GM12872 (cell line): Measurements from ENCODE around the gene DPEP2NB.
A peak's percentile ranks its signal among the peaks of the same experiment; 100 is the strongest.

Experiments
- TF ChIP-seq, protein P1 (sequence below): IDR thresholded peaks from 3 replicates; pipeline ENCODE4 v1.5.1; 2011; ENCODE audit warnings: low read depth, mild to moderate bottlenecking, low read length, moderate library complexity; ENCODE audit not compliant: insufficient read depth

The DPEP2NB gene, protein sequence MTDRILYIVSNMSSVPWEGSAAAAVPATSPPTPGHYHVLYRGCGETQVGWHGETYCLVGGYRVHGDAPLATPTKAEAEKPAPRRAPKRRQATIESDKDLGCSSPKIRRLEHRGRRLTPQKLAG

DNA sequence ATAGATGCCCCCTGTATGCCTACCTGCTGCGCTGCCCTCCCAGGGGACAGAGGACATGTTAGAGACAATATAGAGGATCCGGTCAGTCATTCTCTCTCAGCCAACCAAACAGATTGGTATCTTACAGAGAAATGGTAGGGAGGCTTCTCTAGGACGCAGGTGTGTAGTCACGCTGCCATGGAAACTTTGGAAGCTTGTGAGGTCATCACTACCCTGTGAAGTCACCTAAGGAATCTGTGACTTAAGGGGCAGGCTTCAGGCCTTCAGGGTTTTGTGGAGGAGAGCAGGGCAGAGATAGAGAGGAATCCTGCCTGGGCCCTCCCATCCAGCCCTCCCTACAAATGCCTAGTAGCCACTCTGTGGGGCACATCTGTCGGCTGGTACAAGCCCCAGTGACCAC is at the start of gene DPEP2NB:
Gene DPEP2NB (minus strand): TSS at position 231 of the 400 bp plus-strand sequence. CDS start 141 bp downstream, at position 90.
- TF ChIP-seq, protein P1, sequence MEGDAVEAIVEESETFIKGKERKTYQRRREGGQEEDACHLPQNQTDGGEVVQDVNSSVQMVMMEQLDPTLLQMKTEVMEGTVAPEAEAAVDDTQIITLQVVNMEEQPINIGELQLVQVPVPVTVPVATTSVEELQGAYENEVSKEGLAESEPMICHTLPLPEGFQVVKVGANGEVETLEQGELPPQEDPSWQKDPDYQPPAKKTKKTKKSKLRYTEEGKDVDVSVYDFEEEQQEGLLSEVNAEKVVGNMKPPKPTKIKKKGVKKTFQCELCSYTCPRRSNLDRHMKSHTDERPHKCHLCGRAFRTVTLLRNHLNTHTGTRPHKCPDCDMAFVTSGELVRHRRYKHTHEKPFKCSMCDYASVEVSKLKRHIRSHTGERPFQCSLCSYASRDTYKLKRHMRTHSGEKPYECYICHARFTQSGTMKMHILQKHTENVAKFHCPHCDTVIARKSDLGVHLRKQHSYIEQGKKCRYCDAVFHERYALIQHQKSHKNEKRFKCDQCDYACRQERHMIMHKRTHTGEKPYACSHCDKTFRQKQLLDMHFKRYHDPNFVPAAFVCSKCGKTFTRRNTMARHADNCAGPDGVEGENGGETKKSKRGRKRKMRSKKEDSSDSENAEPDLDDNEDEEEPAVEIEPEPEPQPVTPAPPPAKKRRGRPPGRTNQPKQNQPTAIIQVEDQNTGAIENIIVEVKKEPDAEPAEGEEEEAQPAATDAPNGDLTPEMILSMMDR = no peak

DNA sequence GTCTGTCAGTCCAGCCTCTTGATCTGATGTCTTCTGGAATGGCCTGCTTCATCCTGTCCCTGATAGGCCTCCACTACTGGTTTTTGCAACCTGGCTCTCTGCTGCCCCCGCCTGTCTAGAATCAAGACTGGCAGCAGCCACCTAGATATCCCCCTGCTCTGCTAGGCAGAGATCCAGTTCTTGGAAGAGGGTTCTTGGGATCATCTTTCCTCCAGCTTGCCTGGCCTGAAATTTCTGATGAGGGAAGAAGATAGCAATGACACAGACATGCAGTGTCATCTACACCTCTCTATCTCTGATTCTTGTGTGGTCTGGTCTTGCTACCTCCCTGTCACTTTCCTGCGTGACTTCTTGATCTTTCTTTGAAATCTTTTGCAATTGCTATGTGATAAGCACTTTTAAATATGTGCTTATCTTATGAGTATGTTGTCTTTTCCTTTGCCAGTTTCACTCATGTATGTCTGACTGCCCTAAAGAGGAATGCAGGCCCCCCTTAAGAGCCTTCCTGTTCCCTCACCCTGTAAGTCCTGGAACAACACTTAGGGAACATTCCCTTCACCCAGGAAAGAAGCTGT is 49.2 kb upstream of the DPEP2NB start:
- TF ChIP-seq, protein P1 = peak; percentile 91

DNA sequence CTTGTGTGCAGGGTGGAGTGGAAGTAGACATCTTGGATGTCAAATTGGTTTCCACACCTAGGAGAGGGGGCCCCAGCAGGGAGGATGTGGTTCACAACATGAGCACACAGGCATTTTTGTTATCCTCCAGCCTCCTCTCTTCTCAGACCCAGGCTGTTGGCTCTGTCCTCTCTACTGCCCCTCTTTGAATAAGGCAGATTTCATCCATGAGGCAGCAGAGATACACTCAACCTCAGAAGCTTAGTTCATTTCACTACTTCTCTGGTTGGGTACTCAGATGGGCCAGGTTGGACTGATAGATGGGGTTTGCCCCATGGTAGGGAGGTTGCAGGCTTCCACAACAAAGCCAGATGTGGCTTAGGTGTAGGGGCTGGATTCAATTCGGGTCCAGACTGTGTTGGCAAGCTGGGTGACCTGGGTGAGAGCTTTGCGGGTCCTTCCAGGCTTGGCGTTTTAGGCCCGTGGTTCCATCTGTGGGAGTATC is 47.2 kb upstream of the DPEP2NB start:
- TF ChIP-seq, protein P1 = no peak

DNA sequence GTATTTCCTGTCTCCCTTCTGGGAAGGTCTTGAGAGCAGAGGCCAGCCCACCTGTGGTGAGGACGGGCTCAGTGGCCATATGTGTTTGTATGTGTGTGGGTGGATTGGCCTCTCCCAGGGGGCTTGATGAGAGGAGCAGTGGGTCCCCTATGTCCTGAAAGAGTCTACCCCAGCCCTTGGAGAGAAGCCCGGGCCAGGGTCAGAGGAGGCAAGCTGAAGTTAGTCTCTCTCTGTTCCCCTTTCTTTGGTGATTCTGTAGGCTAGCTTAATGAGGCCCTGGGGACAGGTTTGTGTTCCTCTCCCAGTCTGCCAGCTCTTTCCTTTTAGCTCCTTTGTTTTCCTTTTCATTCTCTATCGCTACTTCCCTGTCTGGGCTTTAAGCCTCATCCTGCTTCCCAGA is 45.7 kb upstream of the DPEP2NB start:
- TF ChIP-seq, protein P1 = no peak

DNA sequence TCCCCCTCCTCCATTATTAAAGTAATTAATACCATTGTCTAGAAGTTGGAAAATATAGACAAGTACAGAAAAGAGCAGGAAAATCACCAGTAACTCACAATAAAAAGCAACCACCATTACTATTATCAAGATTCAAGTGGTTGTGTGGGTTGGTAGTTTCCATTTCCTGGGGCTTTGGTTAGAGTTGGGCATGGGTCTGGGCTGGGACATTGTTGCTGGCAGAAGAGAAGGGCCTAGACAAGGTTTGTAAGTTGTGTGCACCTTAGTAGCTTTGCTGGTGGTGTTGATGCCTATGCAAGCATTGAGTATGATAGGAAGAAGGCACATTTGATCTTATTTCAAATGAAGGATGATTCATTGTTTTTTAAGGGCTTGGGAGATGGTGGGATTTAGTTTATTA is 44.1 kb upstream of the DPEP2NB start:
- TF ChIP-seq, protein P1 = no peak

DNA sequence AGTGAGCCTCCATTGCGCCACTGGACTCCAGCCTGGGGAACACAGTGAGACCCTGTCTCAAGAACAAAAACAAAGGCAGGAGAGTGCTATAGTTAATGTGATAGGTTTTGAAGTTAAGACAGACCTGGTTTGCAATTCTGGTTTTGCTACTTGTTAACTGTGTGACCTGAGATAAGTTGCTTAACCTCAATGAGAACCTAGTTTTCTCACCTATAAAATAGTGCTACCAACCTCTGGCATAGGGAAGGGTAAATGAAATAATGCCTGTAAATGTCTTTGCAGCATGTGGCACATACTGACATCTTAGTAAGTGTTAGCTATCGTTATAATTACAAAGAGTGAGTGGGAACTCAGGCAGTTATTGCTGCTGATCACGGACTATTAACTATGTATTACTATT is 39.7 kb upstream of the DPEP2NB start:
- TF ChIP-seq, protein P1 = no peak

DNA sequence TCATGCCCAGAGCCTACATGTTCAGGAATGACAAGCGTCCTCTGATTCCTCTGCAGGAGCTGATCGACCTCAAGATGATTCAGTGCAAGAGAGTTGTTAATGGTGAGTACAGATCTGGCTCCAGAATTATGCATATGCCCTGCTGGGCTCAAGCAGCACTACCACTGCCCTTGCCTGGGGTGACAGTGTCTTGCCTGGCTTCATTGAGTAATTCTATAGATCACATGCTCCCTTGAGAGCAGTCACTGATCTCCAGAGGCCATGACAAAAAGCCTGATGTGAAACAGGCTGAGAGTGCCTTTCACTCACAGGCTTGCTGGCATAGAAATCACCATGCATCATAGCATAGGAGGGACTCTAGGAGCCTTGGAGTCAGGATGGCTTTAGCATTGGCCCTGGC is 33.7 kb upstream of the DPEP2NB start:
- TF ChIP-seq, protein P1 = no peak
